Panc1 (cell line): Measurements from ENCODE around the gene NUDT3. TPM values are rescaled to one million over a fixed set of nuclear protein-coding genes. Genes with fewer than 3 reads are reported as not detected.

Experiments used
- ATAC-seq: fragments of 200-7000 bp; cut with Tn5 transposase; 2 replicates; pipeline ENCODE4 v1.9.1; 2020; ENCODE audit warnings: mild to moderate bottlenecking, moderate library complexity
- BruUV-seq: library from RNA; stranded (reverse); fragments of 400-500 nt; replicated peaks from 2 replicates; lab custom pipeline; 2021; lab: Mats Ljungman, UMichigan
- CTCF ChIA-PET: fragments of 300-600 bp; sonication (Branson Sonifier 250); formaldehyde crosslinking; loops from one replicate; lab custom pipeline; 2022; ENCODE audit warnings: antibody characterized with exemption; lab: Charles Lee
- POLR2A ChIA-PET: fragments of 300-600 bp; sonication (Branson Sonifier 250); formaldehyde crosslinking; loops from one replicate; lab custom pipeline; 2022; ENCODE audit warnings: antibody characterized with exemption; lab: Charles Lee
- DNase-seq: peaks from one replicate; pipeline ENCODE4 v3.0.0-alpha.2; 2010; ENCODE audit warnings: low read depth, low spot score
- H3K27ac ChIP-seq: 2 replicates; pipeline ENCODE4 v1.5.1; 2011; ENCODE audit warnings: mild to moderate bottlenecking, low read length, inconsistent platforms
- H3K27me3 ChIP-seq: fragments of 200-500 bp; sonication (Bioruptor generic); 2 replicates; pipeline ENCODE4 v1.6.0; 2014; ENCODE audit warnings: low read length, inconsistent platforms; ENCODE audit not compliant: control insufficient read depth, insufficient read depth
- H3K36me3 ChIP-seq: fragments of 200-500 bp; sonication (Bioruptor generic); 2 replicates; pipeline ENCODE4 v1.5.1; 2014; ENCODE audit warnings: inconsistent platforms, mild to moderate bottlenecking, low read length, moderate library complexity; ENCODE audit not compliant: control insufficient read depth, insufficient read depth
- H3K4me1 ChIP-seq: 2 replicates; pipeline ENCODE4 v1.5.1; 2011; ENCODE audit warnings: inconsistent platforms, mild to moderate bottlenecking, low read length, moderate library complexity; ENCODE audit not compliant: control insufficient read depth, insufficient read depth
- H3K4me3 ChIP-seq, 2 experiments: 2 replicates each; pipeline ENCODE4 v1.5.1; 2011 to 2012; ENCODE audit warnings: low read depth in 2 of 2, low read length in 2 of 2, mild to moderate bottlenecking in 2 of 2, inconsistent platforms in 1 of 2, moderate library complexity in 1 of 2
- H3K9me3 ChIP-seq: fragments of 200-500 bp; sonication (Bioruptor generic); 2 replicates; pipeline ENCODE4 v1.5.1; 2014; ENCODE audit warnings: low read depth, mild to moderate bottlenecking, inconsistent platforms, low read length, moderate library complexity; ENCODE audit not compliant: control insufficient read depth, insufficient read depth
- CTCF ChIP-seq: fragments of 450-650 bp; IDR thresholded peaks from 2 replicates; pipeline ENCODE4 v1.5.1; 2017; ENCODE audit warnings: mild to moderate bottlenecking
- POLR2AphosphoS5 ChIP-seq: IDR thresholded peaks from 2 replicates; pipeline ENCODE4 v1.6.1; 2012; ENCODE audit warnings: mild to moderate bottlenecking, low read depth, low read length, moderate library complexity
- REST ChIP-seq, 2 experiments: IDR thresholded peaks; 2 replicates each; pipeline ENCODE4 v1.6.1; 2011 to 2012; ENCODE audit warnings: low read depth in 2 of 2, control low read depth in 1 of 2, low read length in 1 of 2, mild to moderate bottlenecking in 1 of 2, moderate library complexity in 1 of 2; ENCODE audit not compliant: insufficient read depth in 1 of 2
- SIN3A ChIP-seq: IDR thresholded peaks from 2 replicates; pipeline ENCODE4 v1.6.1; 2012; ENCODE audit warnings: low read depth, mild to moderate bottlenecking, low read length, moderate library complexity, borderline replicate concordance; ENCODE audit not compliant: insufficient read depth
- TCF7L2 ChIP-seq: IDR thresholded peaks from 2 replicates; pipeline ENCODE4 v1.6.1; 2011; ENCODE audit warnings: mild to moderate bottlenecking, low read depth, low read length, inconsistent platforms
- in situ Hi-C: cut with HindIII; loops from 2 replicates; pipeline ENCODE4 v1.10.0; 2016; ENCODE audit warnings: low sequenced_read_pairs, low pct_unique_long_range_greater_than_20kb
- intact Hi-C: fragments of 100-400 bp; cut with micrococcal nuclease; formaldehyde crosslinking; loops from one replicate; pipeline ENCODE4 v1.10.0; 2022; ENCODE audit not compliant: unreplicated experiment
- total RNA-seq: library from RNA; stranded (reverse); gene quantifications from one replicate; pipeline ENCODE4 v1.2.1, GENCODE V29; 2021; ENCODE audit not compliant: unreplicated experiment

NUDT3 gene
- total RNA-seq, 1 experiment from 2014 or later: 25.9 TPM

DNA sequence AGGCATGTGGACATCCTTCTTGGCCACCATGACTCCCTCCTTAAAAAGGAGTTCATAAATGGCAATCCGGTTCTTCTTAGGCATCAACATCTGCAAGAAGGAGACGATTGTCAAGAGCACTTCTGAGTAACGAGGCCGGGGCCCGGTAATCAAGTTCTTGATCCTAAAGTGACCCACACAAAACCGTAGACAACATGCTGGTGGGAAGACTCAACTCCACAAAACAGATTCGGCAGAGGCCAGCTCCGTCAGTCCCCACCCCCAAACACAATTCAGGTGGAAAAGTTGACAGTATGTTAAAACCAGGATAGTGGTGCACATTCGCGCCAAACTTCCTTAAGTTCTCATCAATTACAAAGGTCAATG is 32.6 kb upstream of the NUDT3 start:
- no peak for ATAC-seq
- ChIA-PET CTCF (interaction anchor here (0.6 kb wide), 1 partner anchor 152 kb away, joined by 3 read pairs; no protein-coding TSS in a partner anchor), POLR2A (no interaction called here)
- in situ Hi-C loops (no loop called here), intact Hi-C loops (no loop called here)
- Histone ChIP-seq H3K4me1 (peaks cover 10% of the 10 kb centered on the region), H3K9me3 (no peaks in the 10 kb centered on the region), H3K27me3 (no peaks in the 10 kb centered on the region), H3K36me3 (peaks cover 20% of the 10 kb centered on the region), H3K27ac (peak overlapping the region; percentile 97), H3K4me3 (peak overlapping the region; percentile 95 to 100)
- DNase-seq: no peak
- TF ChIP-seq SIN3A (peak; percentile 2; the same call in 1 of the 2 replicates), POLR2AphosphoS5 (no peak), TCF7L2 (no peak), CTCF (no peak), REST (IDR thresholded peaks at IDR 0.05; ENCODE audit: insufficient read depth in 1 of 2, low read depth in 2 of 2, low read length in 1 of 2) (no peak)
- BruUV-seq: TSS peak; percentile 84

DNA sequence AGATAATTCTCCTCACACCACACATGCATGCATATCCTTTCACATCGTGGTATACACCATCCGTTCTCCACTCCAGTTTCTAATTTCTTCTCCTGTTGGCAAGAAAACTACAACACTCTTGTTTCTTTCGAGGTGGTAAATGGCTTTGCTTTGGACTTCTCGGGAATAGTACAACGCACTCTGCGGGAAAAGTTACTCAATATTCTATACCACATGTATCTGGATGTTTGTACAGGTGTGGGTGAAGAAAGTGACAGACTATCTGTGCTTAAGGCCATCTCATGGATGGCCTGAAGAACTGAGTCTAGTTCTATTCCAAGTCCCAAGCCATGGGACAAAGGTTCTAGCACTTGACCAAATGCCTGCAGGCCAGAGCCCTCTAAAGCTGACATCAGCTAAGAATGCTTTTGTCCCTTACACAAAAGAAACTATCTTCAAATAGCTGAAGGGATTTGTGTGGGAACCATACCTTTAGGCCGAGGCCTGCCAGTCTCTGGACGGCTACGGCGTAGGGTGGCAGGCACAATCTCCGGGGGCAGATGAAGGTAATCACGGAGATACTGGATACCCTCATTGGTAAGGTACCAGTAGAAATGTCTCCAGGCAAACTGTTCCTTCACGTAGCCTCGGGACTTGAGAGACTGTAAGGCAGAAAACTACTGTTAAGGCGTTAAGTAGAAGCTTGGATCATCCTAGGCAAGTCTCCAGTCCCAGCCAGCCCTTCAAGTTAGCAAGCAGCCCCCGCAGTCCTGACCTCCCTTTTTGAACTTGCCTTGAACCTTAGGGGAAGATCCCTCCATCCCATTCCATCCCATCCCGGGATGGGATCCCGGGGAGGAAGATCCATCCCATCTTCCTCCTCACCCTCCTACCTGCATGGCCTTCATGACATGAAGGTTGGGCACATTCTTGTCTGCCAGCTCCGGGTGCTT is 32.0 kb upstream of the NUDT3 start:
- peak overlapping the region; percentile 97 for H3K27ac ChIP-seq
- ATAC-seq: no peak
- intact Hi-C loops (no loop called here), in situ Hi-C loops (no loop called here)
- no peaks in the 10 kb centered on the region for H3K27me3 ChIP-seq
- ChIA-PET CTCF (no interaction called here), POLR2A (no interaction called here)
- H3K9me3 ChIP-seq: no peaks in the 10 kb centered on the region
- H3K36me3 ChIP-seq: peaks cover 21% of the 10 kb centered on the region
- BruUV-seq: no TSS peak
- peak overlapping the region; percentile 95 to 100 for H3K4me3 ChIP-seq
- no peak for DNase-seq
- TF ChIP-seq REST (IDR thresholded peaks at IDR 0.05; ENCODE audit: insufficient read depth in 1 of 2, low read depth in 2 of 2, low read length in 1 of 2) (no peak), SIN3A (no peak), POLR2AphosphoS5 (no peak), CTCF (no peak), TCF7L2 (no peak)
- peaks cover 10% of the 10 kb centered on the region for H3K4me1 ChIP-seq
